ENCODE measurements around the gene CHAD. TPM values are rescaled to one million over a fixed set of nuclear protein-coding genes. Genes with fewer than 3 reads are reported as not detected.

CHAD gene
- total RNA-seq, 2 donors from 2014 or later = not detected

DNA sequence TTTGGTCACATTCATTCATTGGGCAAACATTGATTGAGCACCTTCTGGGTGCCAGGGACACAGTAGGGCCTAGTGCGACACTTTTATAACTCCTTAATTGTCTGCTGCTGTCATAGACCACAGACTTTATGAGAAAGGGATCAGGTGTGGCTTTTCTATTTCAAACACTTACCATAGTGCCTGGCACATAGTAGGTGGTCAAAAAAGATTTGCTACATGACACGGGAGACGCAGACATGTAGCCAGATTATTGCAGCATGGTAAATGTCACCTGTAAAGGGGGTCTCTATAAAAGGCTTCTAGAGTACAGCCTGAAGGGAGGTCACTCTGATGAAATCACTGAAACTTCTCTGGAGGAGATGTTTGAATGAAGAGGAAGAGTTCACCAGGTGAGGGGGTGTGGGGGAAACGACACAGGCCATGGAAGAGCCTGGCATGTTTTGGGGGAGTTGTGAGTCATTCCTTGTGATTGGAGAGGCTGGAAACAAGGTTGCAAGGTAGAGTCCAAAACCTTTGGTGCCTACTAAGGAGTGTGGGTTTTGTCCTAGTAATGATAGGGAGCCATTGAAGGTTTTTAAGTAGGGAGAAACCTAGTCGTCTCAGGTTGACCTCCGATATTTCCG lies 11.6 kb upstream of the CHAD start:
- DNase-seq (ENCODE audit: low spot score) = no peak
- no peak overlapping the region for H3K27ac ChIP-seq

DNA sequence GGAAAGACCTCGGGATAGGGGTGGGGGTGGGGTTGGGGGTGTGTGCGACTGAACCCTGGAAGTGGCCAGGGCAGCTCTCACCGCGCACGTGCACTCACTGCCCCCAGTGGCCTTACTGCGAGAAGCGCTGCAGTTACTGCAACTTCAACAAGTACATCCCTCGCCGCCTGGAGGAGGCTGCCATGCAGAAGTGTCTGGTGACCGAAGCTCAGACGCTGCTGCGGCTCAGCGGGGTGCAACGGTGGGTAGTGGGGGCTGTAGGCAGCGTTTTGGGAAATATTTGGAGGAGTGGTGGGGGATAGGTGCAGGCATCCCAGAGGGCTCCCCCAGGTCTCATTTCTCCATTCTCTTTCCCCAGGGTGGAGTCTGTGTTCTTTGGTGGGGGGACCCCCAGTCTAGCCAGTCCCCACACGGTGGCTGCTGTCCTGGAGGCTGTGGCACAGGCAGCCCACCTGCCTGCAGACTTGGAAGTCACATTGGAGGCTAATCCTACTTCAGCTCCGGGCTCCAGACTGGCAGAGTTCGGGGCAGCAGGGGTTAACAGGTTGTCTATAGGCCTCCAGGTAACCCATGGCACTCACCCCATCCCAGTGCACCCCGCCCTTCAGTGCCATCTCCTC lies 11.0 kb upstream of the CHAD start:
- no peak for DNase-seq (ENCODE audit: low spot score)
- peak overlapping the region; percentile 95 for H3K4me3 ChIP-seq
- TF ChIP-seq, protein P1, sequence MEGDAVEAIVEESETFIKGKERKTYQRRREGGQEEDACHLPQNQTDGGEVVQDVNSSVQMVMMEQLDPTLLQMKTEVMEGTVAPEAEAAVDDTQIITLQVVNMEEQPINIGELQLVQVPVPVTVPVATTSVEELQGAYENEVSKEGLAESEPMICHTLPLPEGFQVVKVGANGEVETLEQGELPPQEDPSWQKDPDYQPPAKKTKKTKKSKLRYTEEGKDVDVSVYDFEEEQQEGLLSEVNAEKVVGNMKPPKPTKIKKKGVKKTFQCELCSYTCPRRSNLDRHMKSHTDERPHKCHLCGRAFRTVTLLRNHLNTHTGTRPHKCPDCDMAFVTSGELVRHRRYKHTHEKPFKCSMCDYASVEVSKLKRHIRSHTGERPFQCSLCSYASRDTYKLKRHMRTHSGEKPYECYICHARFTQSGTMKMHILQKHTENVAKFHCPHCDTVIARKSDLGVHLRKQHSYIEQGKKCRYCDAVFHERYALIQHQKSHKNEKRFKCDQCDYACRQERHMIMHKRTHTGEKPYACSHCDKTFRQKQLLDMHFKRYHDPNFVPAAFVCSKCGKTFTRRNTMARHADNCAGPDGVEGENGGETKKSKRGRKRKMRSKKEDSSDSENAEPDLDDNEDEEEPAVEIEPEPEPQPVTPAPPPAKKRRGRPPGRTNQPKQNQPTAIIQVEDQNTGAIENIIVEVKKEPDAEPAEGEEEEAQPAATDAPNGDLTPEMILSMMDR (IDR thresholded peaks at IDR 0.05) = peak; percentile 57
- peaks cover 14 to 30% of the 10 kb centered on the region in 2 donors for H3K4me1 ChIP-seq (ENCODE audit: control insufficient read depth in 1 of 2, low read depth in 2 of 2)
- ATAC-seq (ENCODE audit: insufficient number of reproducible peaks, low FRiP score, low read depth) = no peak
- peak overlapping the region; percentile 85 to 86 for H3K27ac ChIP-seq
- no peaks in the 10 kb centered on the region for H3K9me3 ChIP-seq
- no peaks in the 10 kb centered on the region for H3K27me3 ChIP-seq (replicated peaks; ENCODE audit: insufficient read depth)
- peaks cover 13% of the 10 kb centered on the region for H3K36me3 ChIP-seq

More for the DNA sequence above, 11.6 kb upstream of the CHAD start:
- Histone ChIP-seq H3K27me3 (replicated peaks; ENCODE audit: insufficient read depth) (no peaks in the 10 kb centered on the region), H3K9me3 (no peaks in the 10 kb centered on the region), H3K4me3 (peak overlapping the region; percentile 95), H3K36me3 (peaks cover 16% of the 10 kb centered on the region), H3K4me1 (ENCODE audit: control insufficient read depth in 1 of 2, low read depth in 2 of 2) (peaks cover 14 to 30% of the 10 kb centered on the region in 2 donors)
- TF ChIP-seq, protein P1 (IDR thresholded peaks at IDR 0.05) = no peak
- ATAC-seq (ENCODE audit: insufficient number of reproducible peaks, low FRiP score, low read depth) = no peak

DNA sequence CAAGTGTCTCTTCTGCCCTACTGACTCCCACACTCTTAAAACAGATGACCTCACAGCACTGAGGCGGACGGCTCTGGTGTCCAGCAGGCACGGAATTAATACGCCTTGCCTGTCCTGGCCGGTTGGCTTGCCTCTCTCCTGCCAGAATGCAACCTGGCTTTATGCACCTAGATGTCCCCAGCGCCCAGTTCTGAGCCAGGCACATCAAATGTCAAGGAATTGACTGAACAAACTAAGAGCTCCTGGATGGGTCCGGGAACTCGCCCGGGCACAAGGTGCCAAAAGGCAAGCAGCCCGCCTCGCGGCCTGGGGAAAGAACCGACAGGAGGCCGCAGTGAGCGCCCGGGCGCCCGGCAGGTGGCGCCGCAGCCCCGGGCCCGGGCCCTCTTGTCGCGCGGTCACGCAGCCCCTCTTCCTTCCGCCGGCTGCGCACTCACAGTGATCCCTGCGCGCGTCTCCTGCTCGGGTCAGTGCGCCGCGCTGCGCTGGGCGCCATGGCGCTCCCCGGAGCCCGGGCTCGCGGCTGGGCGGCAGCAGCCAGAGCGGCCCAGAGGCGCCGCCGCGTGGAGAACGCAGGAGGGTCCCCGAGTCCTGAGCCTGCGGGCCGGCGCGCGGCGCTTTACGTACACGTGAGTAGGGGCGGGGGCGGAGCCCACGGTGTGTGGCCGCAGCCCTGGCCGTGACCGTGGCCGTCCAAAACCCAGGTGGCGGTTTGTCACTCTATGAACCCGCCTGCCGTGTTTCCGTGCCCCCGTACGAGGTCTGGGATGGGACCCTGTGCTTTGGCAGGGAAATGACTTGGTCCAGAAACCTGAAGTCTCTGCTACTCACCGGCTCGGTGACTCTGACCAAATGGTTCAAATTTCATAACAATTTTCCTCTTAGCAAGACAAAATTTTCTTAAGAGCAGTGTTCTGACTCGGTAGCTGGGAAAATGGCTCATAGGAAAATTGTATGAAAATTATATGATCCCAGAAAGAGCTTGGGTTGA lies 10.0 kb upstream of the CHAD start, which contains the start of gene RSAD1:
Gene RSAD1, plus strand, starts transcription at position 470 of the 991 bp plus-strand sequence. Its CDS starts 25 bp downstream, at position 495.
- Histone ChIP-seq H3K9me3 (no peaks in the 10 kb centered on the region), H3K36me3 (peaks cover 3% of the 10 kb centered on the region), H3K27me3 (replicated peaks; ENCODE audit: insufficient read depth) (no peaks in the 10 kb centered on the region), H3K4me1 (ENCODE audit: control insufficient read depth in 1 of 2, low read depth in 2 of 2) (peaks cover 14 to 30% of the 10 kb centered on the region in 2 donors), H3K4me3 (peak within 1 kb of the TSS; percentile 95), H3K27ac (peak within 1 kb of the TSS; percentile 85 to 86)
- ATAC-seq (ENCODE audit: insufficient number of reproducible peaks, low FRiP score, low read depth) (peak; percentile 45), DNase-seq (ENCODE audit: low spot score) (peak; percentile 17)
- TF ChIP-seq, protein P1 (IDR thresholded peaks at IDR 0.05) = peak; percentile 84

DNA sequence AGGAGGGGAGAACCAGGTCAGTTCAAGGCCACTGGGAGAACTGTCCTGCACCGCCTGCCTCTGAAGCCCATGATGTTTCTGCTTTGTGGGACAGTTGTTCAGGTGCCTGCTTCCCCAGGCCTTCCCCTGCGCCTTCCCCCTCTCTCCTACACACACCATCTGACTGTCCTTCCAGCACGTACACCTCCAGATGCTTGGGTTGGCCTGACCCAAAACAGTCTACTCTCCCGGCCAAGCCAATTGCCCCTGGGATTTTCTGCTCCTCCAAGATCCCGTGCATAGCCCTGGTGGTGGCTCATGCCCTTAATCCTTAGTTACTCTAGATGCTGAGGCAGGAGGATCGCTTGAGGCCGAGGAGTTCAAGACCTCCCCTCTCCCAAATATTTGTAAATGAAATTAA lies 9.3 kb upstream of the CHAD start:
- H3K9me3 ChIP-seq = no peaks in the 10 kb centered on the region
- no peaks in the 10 kb centered on the region for H3K36me3 ChIP-seq
- H3K4me1 ChIP-seq (ENCODE audit: control insufficient read depth in 1 of 2, low read depth in 2 of 2) = peaks cover 14 to 25% of the 10 kb centered on the region in 2 donors
- H3K4me3 ChIP-seq = peak overlapping the region; percentile 95
- peak overlapping the region; percentile 85 to 86 for H3K27ac ChIP-seq
- no peaks in the 10 kb centered on the region for H3K27me3 ChIP-seq (replicated peaks; ENCODE audit: insufficient read depth)
- DNase-seq (ENCODE audit: low spot score) (no peak), ATAC-seq (ENCODE audit: insufficient number of reproducible peaks, low FRiP score, low read depth) (no peak)
- TF ChIP-seq, protein P1 (IDR thresholded peaks at IDR 0.05) = no peak

Measured in thoracic aorta (tissue), 2 donors.